Measurements from ENCODE around the gene ASGR1.

ASGR1 gene

DNA sequence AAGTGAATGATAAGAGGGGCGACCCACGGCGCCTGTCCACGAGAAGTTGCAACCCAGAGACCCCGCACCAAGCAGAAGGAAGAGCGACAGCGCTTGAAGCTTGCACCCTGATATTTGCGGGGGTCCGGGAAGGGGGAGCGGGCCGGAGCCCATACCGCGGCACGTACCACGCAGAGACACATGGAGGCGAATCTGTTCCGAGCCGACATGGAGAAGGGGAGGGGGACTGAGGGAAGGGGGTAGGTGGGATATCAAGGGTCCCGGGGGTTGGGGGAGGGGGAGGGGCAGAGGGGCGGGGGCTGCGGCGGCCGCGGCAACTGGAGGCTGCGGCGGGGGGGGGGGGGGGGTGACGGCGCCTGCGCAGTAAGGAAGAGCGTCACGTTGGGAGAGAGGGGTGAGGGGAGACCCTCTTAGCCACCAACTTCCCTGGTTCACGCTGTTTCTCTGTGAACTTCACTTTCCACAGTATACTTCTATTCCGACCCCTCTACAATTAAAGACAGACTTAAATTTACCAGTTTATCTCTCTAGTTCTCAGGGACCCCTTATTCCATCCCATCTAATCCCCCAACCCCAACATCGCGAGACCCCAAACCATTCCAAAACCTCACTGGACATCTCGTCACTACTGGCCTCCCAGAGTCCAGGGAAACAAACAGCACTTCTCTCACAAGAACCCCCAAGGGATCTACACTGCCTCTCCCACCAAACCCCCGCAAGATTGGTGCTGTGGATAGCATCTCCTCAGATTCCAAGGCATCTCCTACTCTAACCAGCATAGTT lies 32.5 kb upstream of the ASGR1 start:
- 75% methylated on average over 8 of the region's 37 CpGs for WGBS (ENCODE audit: insufficient coverage)

DNA sequence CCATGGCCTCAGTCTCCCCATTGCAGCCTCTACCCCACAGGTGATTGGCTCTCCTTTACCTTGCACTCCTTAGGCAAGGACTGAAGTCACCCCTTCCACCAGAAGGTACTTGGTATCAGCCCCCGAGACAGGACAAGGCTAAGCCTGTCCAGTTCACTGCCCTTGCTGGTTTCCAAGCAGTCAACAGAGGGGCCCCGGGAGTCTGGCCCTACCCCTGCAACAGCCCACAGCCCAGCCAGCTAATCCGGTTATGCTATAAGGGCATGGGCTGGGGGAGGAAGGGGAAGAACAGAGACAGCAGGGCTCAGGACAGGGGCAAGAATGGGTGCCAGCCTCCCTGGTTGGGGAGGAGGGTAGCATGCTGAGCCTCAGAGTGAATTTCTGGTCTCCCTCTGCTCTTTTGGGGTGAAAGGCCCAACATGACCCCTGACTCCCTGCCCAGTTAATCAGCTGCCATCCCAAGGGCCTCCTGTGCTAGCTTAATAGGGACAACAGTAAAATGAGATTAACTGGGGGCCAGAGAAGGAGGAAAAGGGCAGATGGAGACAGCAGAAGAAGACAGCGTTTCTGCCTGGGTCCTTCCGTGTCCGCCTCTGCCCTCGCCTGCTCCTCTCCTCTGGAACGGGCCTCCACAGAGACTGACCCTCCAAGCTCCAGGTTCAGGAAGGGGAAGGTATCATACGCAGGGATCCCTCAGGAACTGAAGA lies 29.7 kb upstream of the ASGR1 start:
- WGBS (ENCODE audit: insufficient coverage) = 96% methylated on average over 8 of the region's 9 CpGs
- Histone ChIP-seq H3K4me1 (ENCODE audit: control extremely low read depth in 1 of 4, control insufficient read depth in 4 of 4, insufficient read depth in 4 of 4, low read length in 3 of 4) (peaks cover 2 to 26% (median 20%) of the 10 kb centered on the region in 4 experiments), H3K27ac (ENCODE audit: insufficient read depth in 1 of 2, low read depth in 1 of 2, low read length in 2 of 2, poor library complexity in 1 of 2, severe bottlenecking in 2 of 2) (no peak overlapping the region), H3K4me3 (ENCODE audit: control insufficient read depth in 1 of 7, extremely low read depth in 1 of 7, insufficient read depth in 4 of 7, low read depth in 2 of 7, low read length in 6 of 7) (no peak overlapping the region), H3K27me3 (replicated peaks in 2 of 5; ENCODE audit: control insufficient read depth in 4 of 5, insufficient read depth in 5 of 5, low read length in 4 of 5) (no peaks in the 10 kb centered on the region), H3K36me3 (ENCODE audit: control insufficient read depth in 4 of 4, insufficient read depth in 4 of 4, low read length in 3 of 4) (peaks cover 0 to 6% (median under 1%) of the 10 kb centered on the region in 4 experiments), H3K9me3 (ENCODE audit: control extremely low read depth in 1 of 5, control insufficient read depth in 4 of 5, insufficient read depth in 2 of 5, low read depth in 1 of 5, low read length in 4 of 5) (no peaks in the 10 kb centered on the region)
- DNase-seq = no peak
- POLR2A ChIA-PET = no interaction called here
- CTCF ChIA-PET = interaction anchor here (1.5 kb wide), 1 partner anchor 163 kb away, joined by 3 read pairs; no protein-coding TSS in a partner anchor

More for the DNA sequence above, 32.5 kb upstream of the ASGR1 start:
- peaks cover 8 to 36% (median 29%) of the 10 kb centered on the region in 4 experiments for H3K4me1 ChIP-seq (ENCODE audit: control extremely low read depth in 1 of 4, control insufficient read depth in 4 of 4, insufficient read depth in 4 of 4, low read length in 3 of 4)
- no peak overlapping the region for H3K27ac ChIP-seq (ENCODE audit: insufficient read depth in 1 of 2, low read depth in 1 of 2, low read length in 2 of 2, poor library complexity in 1 of 2, severe bottlenecking in 2 of 2)
- no peaks in the 10 kb centered on the region for H3K27me3 ChIP-seq (replicated peaks in 2 of 5; ENCODE audit: control insufficient read depth in 4 of 5, insufficient read depth in 5 of 5, low read length in 4 of 5)
- peaks cover 0 to 5% (median 0%) of the 10 kb centered on the region in 4 experiments for H3K36me3 ChIP-seq (ENCODE audit: control insufficient read depth in 4 of 4, insufficient read depth in 4 of 4, low read length in 3 of 4)
- ChIA-PET POLR2A (no interaction called here), CTCF (interaction anchor here (0.7 kb wide), 1 partner anchor 9 kb away, joined by 3 read pairs; no protein-coding TSS in a partner anchor)
- H3K9me3 ChIP-seq (ENCODE audit: control extremely low read depth in 1 of 5, control insufficient read depth in 4 of 5, insufficient read depth in 2 of 5, low read depth in 1 of 5, low read length in 4 of 5) = no peaks in the 10 kb centered on the region
- DNase-seq = no peak
- no peak overlapping the region for H3K4me3 ChIP-seq (ENCODE audit: control insufficient read depth in 1 of 7, extremely low read depth in 1 of 7, insufficient read depth in 4 of 7, low read depth in 2 of 7, low read length in 6 of 7)

GRCh38 chr17:7208027-7208571 lies 28.9 kb upstream of the ASGR1 start:
- ChIA-PET POLR2A (no interaction called here), CTCF (interaction anchor here (0.8 kb wide), 1 partner anchor 12 kb away, joined by 3 read pairs; the partner anchor contains the start of genes ACADVL and DLG4)
- Histone ChIP-seq H3K9me3 (ENCODE audit: control extremely low read depth in 1 of 5, control insufficient read depth in 4 of 5, insufficient read depth in 2 of 5, low read depth in 1 of 5, low read length in 4 of 5) (no peaks in the 10 kb centered on the region), H3K27ac (ENCODE audit: insufficient read depth in 1 of 2, low read depth in 1 of 2, low read length in 2 of 2, poor library complexity in 1 of 2, severe bottlenecking in 2 of 2) (no peak overlapping the region), H3K4me3 (ENCODE audit: control insufficient read depth in 1 of 7, extremely low read depth in 1 of 7, insufficient read depth in 4 of 7, low read depth in 2 of 7, low read length in 6 of 7) (no peak overlapping the region), H3K36me3 (ENCODE audit: control insufficient read depth in 4 of 4, insufficient read depth in 4 of 4, low read length in 3 of 4) (peaks cover 0 to 14% (median 6%) of the 10 kb centered on the region in 4 experiments), H3K27me3 (replicated peaks in 2 of 5; ENCODE audit: control insufficient read depth in 4 of 5, insufficient read depth in 5 of 5, low read length in 4 of 5) (no peaks in the 10 kb centered on the region), H3K4me1 (ENCODE audit: control extremely low read depth in 1 of 4, control insufficient read depth in 4 of 4, insufficient read depth in 4 of 4, low read length in 3 of 4) (peaks cover 0 to 18% (median 13%) of the 10 kb centered on the region in 4 experiments)
- WGBS (ENCODE audit: insufficient coverage) = 91% methylated on average over 17 of the region's 21 CpGs
- DNase-seq = no peak

DNA sequence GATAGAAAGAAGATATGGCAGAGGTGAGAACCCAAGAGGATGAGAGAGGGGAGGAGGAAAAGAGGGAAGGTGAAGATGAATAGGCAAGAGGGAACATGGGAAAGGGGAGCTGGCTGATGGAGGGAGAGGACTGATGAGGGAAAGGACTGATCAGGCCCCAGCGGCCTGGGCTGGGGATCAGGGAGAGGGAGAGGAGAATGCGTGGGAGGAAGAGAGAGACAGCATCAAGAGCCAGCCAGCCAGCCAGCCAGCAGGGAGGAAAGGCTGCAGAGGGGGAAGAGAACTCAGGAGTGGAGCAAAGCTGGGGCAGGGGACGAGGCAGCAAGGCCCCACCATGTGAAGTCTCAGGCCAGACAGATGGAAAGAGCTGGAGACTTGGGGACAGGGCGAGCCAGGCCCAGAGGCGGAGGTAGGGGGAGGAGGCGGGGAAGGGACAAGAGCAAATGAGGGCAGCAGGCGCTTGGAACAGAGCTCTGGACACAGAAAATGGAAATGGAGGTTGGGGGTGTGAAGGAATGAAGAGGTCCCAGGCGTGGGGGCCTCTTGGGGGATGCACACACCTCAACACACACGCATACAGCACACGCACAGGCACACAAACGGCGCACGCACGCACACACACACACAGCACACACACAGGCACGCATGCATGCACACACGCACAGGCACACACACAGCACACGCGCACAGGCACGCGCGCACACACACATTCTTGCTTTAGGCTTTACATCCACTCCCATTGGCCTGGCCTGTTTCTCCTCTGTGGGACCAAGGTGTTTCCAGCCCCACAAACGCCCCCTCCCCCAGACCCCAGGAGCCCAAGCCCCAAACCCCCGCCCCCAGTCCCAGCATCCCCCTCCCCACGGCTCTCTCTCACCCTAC lies 28.2 kb upstream of the ASGR1 start:
- Histone ChIP-seq H3K36me3 (ENCODE audit: control insufficient read depth in 4 of 4, insufficient read depth in 4 of 4, low read length in 3 of 4) (peaks cover 6 to 22% (median 12%) of the 10 kb centered on the region in 4 experiments), H3K27ac (ENCODE audit: insufficient read depth in 1 of 2, low read depth in 1 of 2, low read length in 2 of 2, poor library complexity in 1 of 2, severe bottlenecking in 2 of 2) (no peak overlapping the region), H3K27me3 (replicated peaks in 2 of 5; ENCODE audit: control insufficient read depth in 4 of 5, insufficient read depth in 5 of 5, low read length in 4 of 5) (no peaks in the 10 kb centered on the region), H3K4me3 (ENCODE audit: control insufficient read depth in 1 of 7, extremely low read depth in 1 of 7, insufficient read depth in 4 of 7, low read depth in 2 of 7, low read length in 6 of 7) (no peak overlapping the region), H3K9me3 (ENCODE audit: control extremely low read depth in 1 of 5, control insufficient read depth in 4 of 5, insufficient read depth in 2 of 5, low read depth in 1 of 5, low read length in 4 of 5) (no peaks in the 10 kb centered on the region), H3K4me1 (ENCODE audit: control extremely low read depth in 1 of 4, control insufficient read depth in 4 of 4, insufficient read depth in 4 of 4, low read length in 3 of 4) (peaks cover 0 to 18% (median 13%) of the 10 kb centered on the region in 4 experiments)
- no peak for DNase-seq
- ChIA-PET POLR2A (no interaction called here), CTCF (interaction anchor here (0.8 to 1.1 kb wide), 3 partner anchors 12 to 285 kb away, joined by 3 read pairs; partner anchors contain the start of genes ACADVL and DLG4)
- WGBS (ENCODE audit: insufficient coverage) = 100% methylated on average over 11 of the region's 24 CpGs

- ChIA-PET CTCF (no interaction called here), POLR2A (no interaction called here)
- H3K4me3 ChIP-seq (ENCODE audit: control insufficient read depth in 1 of 7, extremely low read depth in 1 of 7, insufficient read depth in 4 of 7, low read depth in 2 of 7, low read length in 6 of 7) = peak overlapping the region in 3 of 7 experiments; percentile 58 to 78 (median 64)
- H3K9me3 ChIP-seq (ENCODE audit: control extremely low read depth in 1 of 5, control insufficient read depth in 4 of 5, insufficient read depth in 2 of 5, low read depth in 1 of 5, low read length in 4 of 5) = no peaks in the 10 kb centered on the region
- peak overlapping the region; percentile 25 to 77 for H3K27ac ChIP-seq (ENCODE audit: insufficient read depth in 1 of 2, low read depth in 1 of 2, low read length in 2 of 2, poor library complexity in 1 of 2, severe bottlenecking in 2 of 2)
- WGBS (ENCODE audit: insufficient coverage) = 87% methylated on average over 10 of the region's 15 CpGs
- peaks cover 6 to 30% (median 20%) of the 10 kb centered on the region in 4 experiments for H3K36me3 ChIP-seq (ENCODE audit: control insufficient read depth in 4 of 4, insufficient read depth in 4 of 4, low read length in 3 of 4)
- H3K4me1 ChIP-seq (ENCODE audit: control extremely low read depth in 1 of 4, control insufficient read depth in 4 of 4, insufficient read depth in 4 of 4, low read length in 3 of 4) = peaks cover 0 to 17% (median 11%) of the 10 kb centered on the region in 4 experiments
- no peaks in the 10 kb centered on the region for H3K27me3 ChIP-seq (replicated peaks in 2 of 5; ENCODE audit: control insufficient read depth in 4 of 5, insufficient read depth in 5 of 5, low read length in 4 of 5)
- no peak for DNase-seq
Measured at GRCh38 chr17:7205561-7205960, 26.4 kb upstream of the ASGR1 start.

DNA sequence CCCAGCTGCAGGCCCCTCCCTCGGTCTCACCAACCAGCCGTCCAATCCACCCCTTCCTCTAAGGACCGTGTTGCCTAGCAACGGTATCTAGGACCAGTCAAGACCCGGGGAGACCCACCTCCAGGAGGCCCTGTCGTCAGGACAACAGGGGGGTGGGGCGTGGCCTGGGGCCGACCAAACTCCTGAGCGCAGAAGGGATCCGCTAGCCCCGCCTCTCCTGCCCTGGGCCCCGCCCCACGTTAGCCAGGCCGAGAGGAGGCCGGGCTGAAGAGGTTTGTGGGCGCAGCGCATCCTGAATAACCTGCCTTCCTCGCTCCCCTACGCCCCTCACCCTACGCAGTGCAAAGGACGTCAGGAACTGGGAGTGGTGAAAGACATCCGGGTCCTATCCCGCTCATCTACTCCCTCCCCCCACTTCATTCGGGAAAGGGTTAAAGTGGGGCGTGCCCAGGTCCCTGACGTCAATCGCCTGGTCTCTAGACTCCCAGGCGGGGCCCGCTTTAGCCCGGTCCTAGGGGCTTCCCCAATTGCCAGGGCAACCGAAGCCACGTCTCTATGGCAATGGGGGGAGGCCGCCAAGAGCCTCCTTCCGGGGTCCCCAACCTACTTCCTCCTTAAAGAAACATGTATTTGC lies 25.8 kb upstream of the ASGR1 start:
- CTCF ChIA-PET = no interaction called here
- DNase-seq = peak; percentile 93 to 97 (median 97)
- WGBS (ENCODE audit: insufficient coverage) = under 1% methylated on average over 30 of the region's 34 CpGs
- POLR2A ChIA-PET = no interaction called here
- Histone ChIP-seq H3K4me3 (ENCODE audit: control insufficient read depth in 1 of 7, extremely low read depth in 1 of 7, insufficient read depth in 4 of 7, low read depth in 2 of 7, low read length in 6 of 7) (peak overlapping the region in 6 of 7 experiments; percentile 13 to 78 (median 54)), H3K4me1 (ENCODE audit: control extremely low read depth in 1 of 4, control insufficient read depth in 4 of 4, insufficient read depth in 4 of 4, low read length in 3 of 4) (peaks cover 0 to 17% (median 11%) of the 10 kb centered on the region in 4 experiments), H3K9me3 (ENCODE audit: control extremely low read depth in 1 of 5, control insufficient read depth in 4 of 5, insufficient read depth in 2 of 5, low read depth in 1 of 5, low read length in 4 of 5) (no peaks in the 10 kb centered on the region), H3K27ac (ENCODE audit: insufficient read depth in 1 of 2, low read depth in 1 of 2, low read length in 2 of 2, poor library complexity in 1 of 2, severe bottlenecking in 2 of 2) (peak overlapping the region; percentile 25 to 77), H3K36me3 (ENCODE audit: control insufficient read depth in 4 of 4, insufficient read depth in 4 of 4, low read length in 3 of 4) (peaks cover 6 to 28% (median 18%) of the 10 kb centered on the region in 4 experiments), H3K27me3 (replicated peaks in 2 of 5; ENCODE audit: control insufficient read depth in 4 of 5, insufficient read depth in 5 of 5, low read length in 4 of 5) (no peaks in the 10 kb centered on the region)

All from common myeloid progenitor, CD34-positive (primary cell).